HepG2 (cell line): ENCODE data around the gene PRSS22. TPM values are rescaled to one million over a fixed set of nuclear protein-coding genes. Genes with fewer than 3 reads are reported as not detected.

Source experiments
- AKAP8 ChIP-seq: sonication (generic); formaldehyde crosslinking; IDR thresholded peaks from 2 replicates; pipeline ENCODE4 v1.5.1; 2020; ENCODE audit warnings: mild to moderate bottlenecking, missing genetic modification reagents
- ARNT ChIP-seq: fragments of 450-650 bp; IDR thresholded peaks from 2 replicates; pipeline ENCODE4 v1.6.1; 2017
- ASH2L ChIP-seq: fragments of 300-600, 200-600 bp; sonication (generic); IDR thresholded peaks from 2 replicates; pipeline ENCODE4 v1.7.0; 2017; ENCODE audit warnings: low read depth, mild to moderate bottlenecking, moderate library complexity, mixed read lengths, low read length; ENCODE audit not compliant: insufficient read length
- CBX5 ChIP-seq: sonication (generic); formaldehyde crosslinking; IDR thresholded peaks from 2 replicates; pipeline ENCODE4 v1.4.0; 2020; ENCODE audit warnings: missing genetic modification reagents, borderline replicate concordance
- HHEX ChIP-seq: IDR thresholded peaks from 2 replicates; pipeline ENCODE4 v1.6.1; 2016; ENCODE audit warnings: control low read depth
- IRX3 ChIP-seq: sonication (generic); formaldehyde crosslinking; IDR thresholded peaks from 2 replicates; pipeline ENCODE4 v1.8.1; 2023; ENCODE audit warnings: mild to moderate bottlenecking, low read depth, missing genetic modification reagents, borderline replicate concordance
- ISX ChIP-seq: sonication (generic); formaldehyde crosslinking; conservative IDR thresholded peaks from 2 replicates; pipeline ENCODE4 v1.5.0; 2020; ENCODE audit warnings: missing genetic modification reagents
- KDM2A ChIP-seq: sonication (generic); formaldehyde crosslinking; IDR thresholded peaks from 2 replicates; pipeline ENCODE4 v1.4.0; 2020; ENCODE audit warnings: low read depth, missing genetic modification reagents, borderline replicate concordance
- KLF9 ChIP-seq: IDR thresholded peaks from 2 replicates; pipeline ENCODE4 v1.6.1; 2016; ENCODE audit warnings: low read depth
- MLLT10 ChIP-seq: sonication (generic); formaldehyde crosslinking; IDR thresholded peaks from 2 replicates; pipeline ENCODE4 v1.4.0; 2020; ENCODE audit warnings: missing genetic modification reagents
- NFKBIZ ChIP-seq: IDR thresholded peaks from 2 replicates; pipeline ENCODE4 v1.6.1; 2018; ENCODE audit warnings: missing genetic modification reagents, missing compliant biosample characterization
- RFX1 ChIP-seq: fragments of 450-650 bp; IDR thresholded peaks from 2 replicates; pipeline ENCODE4 v1.6.1; 2017
- RFX3 ChIP-seq: IDR thresholded peaks from 2 replicates; pipeline ENCODE4 v1.6.1; 2016; ENCODE audit warnings: missing biosample characterization, missing genetic modification reagents
- RFXANK ChIP-seq: IDR thresholded peaks from 2 replicates; pipeline ENCODE4 v1.6.1; 2016
- RFXAP ChIP-seq: sonication (generic); formaldehyde crosslinking; IDR thresholded peaks from 2 replicates; pipeline ENCODE4 v1.4.0; 2020; ENCODE audit warnings: missing genetic modification reagents, borderline replicate concordance
- SOX6 ChIP-seq, 2 experiments: fragments of 450-650 bp in 1 of 2; sonication (generic) in 1 of 2; formaldehyde crosslinking in 1 of 2; IDR thresholded peaks; 2 replicates each; pipeline versions ENCODE4 v1.4.0 to v1.6.1; 2017 to 2020; ENCODE audit warnings: antibody characterized with exemption in 1 of 2, mild to moderate bottlenecking in 1 of 2, missing genetic modification reagents in 1 of 2
- ZFP36L1 ChIP-seq: sonication (generic); formaldehyde crosslinking; IDR thresholded peaks from 2 replicates; pipeline ENCODE4 v1.8.0; 2022; ENCODE audit warnings: mild to moderate bottlenecking, missing genetic modification reagents, moderate library complexity
- ZNF232 ChIP-seq: sonication (generic); formaldehyde crosslinking; IDR thresholded peaks from 2 replicates; pipeline ENCODE4 v1.4.0; 2020; ENCODE audit warnings: missing genetic modification reagents, borderline replicate concordance
- ZNF282 ChIP-seq: fragments of 450-650 bp; IDR thresholded peaks from 2 replicates; pipeline ENCODE4 v1.6.1; 2018; ENCODE audit not compliant: partially characterized antibody
- ZNF382 ChIP-seq: sonication (generic); formaldehyde crosslinking; IDR thresholded peaks from 2 replicates; pipeline ENCODE4 v1.5.0; 2020; ENCODE audit warnings: missing genetic modification reagents, mild to moderate bottlenecking, borderline replicate concordance
- ZNF775 ChIP-seq: sonication (generic); formaldehyde crosslinking; IDR thresholded peaks from 2 replicates; pipeline ENCODE4 v1.4.0; 2020; ENCODE audit warnings: missing genetic modification reagents, mild to moderate bottlenecking, moderate library complexity, borderline replicate concordance
- polyA plus RNA-seq, 8 experiments: library from polyadenylated mRNA; depleted of rRNA in 3 of 8; stranded (reverse) in 7 of 8; unstranded in 1 of 8; fragments of >200 nt; fragmentation: Illumina TruSeq in 4 of 8; extraction: Trizol in 4 of 8; gene quantifications; 2 replicates each; pipeline versions ENCODE4 v1.2.1 to v1.2.3, GENCODE V29; 2011 to 2016; ENCODE audit warnings: low read depth in 4 of 8, missing spikeins in 1 of 8, mixed read lengths in 1 of 8; ENCODE audit not compliant: insufficient read depth in 1 of 8
- total RNA-seq, 5 experiments: library from RNA; depleted of rRNA; stranded (reverse); fragments of >200 nt; fragmentation: Illumina TruSeq; extraction: Trizol; gene quantifications; 2 replicates each; pipeline ENCODE4 v1.2.3, GENCODE V29; 2016; ENCODE audit warnings: low read depth in 1 of 5
- TF ChIP-seq, protein P1 (sequence below): sonication (generic); formaldehyde crosslinking; IDR thresholded peaks from 2 replicates; pipeline ENCODE4 v1.5.0; 2020; ENCODE audit warnings: mild to moderate bottlenecking, missing genetic modification reagents, borderline replicate concordance
- TF ChIP-seq, protein P2 (sequence below): sonication (generic); formaldehyde crosslinking; conservative IDR thresholded peaks from 2 replicates; pipeline ENCODE4 v1.4.0; 2020; ENCODE audit warnings: mild to moderate bottlenecking, missing genetic modification reagents, moderate library complexity
- TF ChIP-seq, protein P3 (sequence below): sonication (generic); formaldehyde crosslinking; IDR thresholded peaks from 2 replicates; pipeline ENCODE4 v1.5.1; 2020; ENCODE audit warnings: missing genetic modification reagents, mild to moderate bottlenecking, borderline replicate concordance
- TF ChIP-seq, protein P4 (sequence below): sonication (generic); formaldehyde crosslinking; IDR thresholded peaks from 2 replicates; pipeline ENCODE4 v1.5.0; 2020; ENCODE audit warnings: missing genetic modification reagents, mild to moderate bottlenecking, borderline replicate concordance

Gene PRSS22
- total and polyA plus RNA-seq, 2 of the 13 experiments (the other 11 are each of a cell fraction or from before 2014, with no cell fraction given): 0.24 to 0.32 TPM

DNA sequence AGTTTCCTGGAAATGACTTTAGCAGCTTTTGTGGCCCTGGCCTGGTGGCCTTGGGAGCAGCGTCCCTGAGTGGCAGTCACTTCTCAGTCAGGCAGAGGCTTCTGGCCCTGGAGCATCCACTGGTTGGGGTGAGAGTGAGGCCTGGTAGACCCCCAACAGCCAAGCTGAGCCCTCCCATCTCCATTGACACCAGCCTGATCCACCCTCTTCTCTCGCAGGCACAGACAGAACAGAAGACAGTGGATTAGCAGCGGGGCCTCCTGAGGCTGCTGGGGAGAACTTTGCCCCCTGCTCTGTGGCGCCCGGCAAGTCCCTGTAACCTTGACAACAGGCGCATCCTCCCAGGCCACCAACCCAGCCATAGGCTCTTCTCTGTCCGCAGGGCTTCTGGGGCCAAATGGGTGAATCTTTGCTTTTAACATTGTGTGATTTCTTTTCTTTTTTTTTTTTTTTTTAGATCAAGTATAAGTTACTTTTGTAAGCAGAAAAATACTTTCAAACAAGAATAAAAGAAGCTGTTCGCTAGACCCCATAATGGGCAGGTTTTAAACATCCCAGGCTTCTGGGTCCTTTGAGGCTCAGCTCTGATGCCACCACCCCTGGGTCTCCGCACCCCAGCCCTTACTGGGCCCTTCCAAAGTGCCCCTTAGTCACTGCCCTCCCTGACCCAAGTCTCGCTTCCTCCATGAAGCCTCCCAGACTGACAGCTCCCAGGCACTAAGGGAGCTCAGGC is 41.0 kb upstream of the PRSS22 start (continued):
- TF ChIP-seq, protein P1, sequence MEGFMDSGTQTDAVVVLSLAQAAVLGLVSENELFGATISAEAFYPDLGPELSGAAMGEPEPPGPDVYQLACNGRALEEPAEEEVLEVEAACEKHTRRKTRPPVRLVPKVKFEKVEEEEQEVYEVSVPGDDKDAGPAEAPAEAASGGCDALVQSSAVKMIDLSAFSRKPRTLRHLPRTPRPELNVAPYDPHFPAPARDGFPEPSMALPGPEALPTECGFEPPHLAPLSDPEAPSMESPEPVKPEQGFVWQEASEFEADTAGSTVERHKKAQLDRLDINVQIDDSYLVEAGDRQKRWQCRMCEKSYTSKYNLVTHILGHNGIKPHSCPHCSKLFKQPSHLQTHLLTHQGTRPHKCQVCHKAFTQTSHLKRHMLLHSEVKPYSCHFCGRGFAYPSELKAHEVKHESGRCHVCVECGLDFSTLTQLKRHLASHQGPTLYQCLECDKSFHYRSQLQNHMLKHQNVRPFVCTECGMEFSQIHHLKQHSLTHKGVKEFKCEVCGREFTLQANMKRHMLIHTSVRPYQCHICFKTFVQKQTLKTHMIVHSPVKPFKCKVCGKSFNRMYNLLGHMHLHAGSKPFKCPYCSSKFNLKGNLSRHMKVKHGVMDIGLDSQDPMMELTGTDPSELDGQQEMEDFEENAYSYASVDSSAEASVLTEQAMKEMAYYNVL (CRISPR knock-in tag): no peak
- no peak for TF ChIP-seq IRX3 (CRISPR knock-in tag)
- peak; percentile 48; the same call in 1 of the 2 replicates for TF ChIP-seq KDM2A
- TF ChIP-seq ARNT: no peak
- TF ChIP-seq ZNF232: no peak
- TF ChIP-seq AKAP8 (CRISPR knock-in tag): peak; percentile 55; the same call in 1 of the 2 replicates
- no peak for TF ChIP-seq ZNF382 (CRISPR knock-in tag)
- TF ChIP-seq RFXANK (CRISPR knock-in tag): no peak
- TF ChIP-seq, protein P2, sequence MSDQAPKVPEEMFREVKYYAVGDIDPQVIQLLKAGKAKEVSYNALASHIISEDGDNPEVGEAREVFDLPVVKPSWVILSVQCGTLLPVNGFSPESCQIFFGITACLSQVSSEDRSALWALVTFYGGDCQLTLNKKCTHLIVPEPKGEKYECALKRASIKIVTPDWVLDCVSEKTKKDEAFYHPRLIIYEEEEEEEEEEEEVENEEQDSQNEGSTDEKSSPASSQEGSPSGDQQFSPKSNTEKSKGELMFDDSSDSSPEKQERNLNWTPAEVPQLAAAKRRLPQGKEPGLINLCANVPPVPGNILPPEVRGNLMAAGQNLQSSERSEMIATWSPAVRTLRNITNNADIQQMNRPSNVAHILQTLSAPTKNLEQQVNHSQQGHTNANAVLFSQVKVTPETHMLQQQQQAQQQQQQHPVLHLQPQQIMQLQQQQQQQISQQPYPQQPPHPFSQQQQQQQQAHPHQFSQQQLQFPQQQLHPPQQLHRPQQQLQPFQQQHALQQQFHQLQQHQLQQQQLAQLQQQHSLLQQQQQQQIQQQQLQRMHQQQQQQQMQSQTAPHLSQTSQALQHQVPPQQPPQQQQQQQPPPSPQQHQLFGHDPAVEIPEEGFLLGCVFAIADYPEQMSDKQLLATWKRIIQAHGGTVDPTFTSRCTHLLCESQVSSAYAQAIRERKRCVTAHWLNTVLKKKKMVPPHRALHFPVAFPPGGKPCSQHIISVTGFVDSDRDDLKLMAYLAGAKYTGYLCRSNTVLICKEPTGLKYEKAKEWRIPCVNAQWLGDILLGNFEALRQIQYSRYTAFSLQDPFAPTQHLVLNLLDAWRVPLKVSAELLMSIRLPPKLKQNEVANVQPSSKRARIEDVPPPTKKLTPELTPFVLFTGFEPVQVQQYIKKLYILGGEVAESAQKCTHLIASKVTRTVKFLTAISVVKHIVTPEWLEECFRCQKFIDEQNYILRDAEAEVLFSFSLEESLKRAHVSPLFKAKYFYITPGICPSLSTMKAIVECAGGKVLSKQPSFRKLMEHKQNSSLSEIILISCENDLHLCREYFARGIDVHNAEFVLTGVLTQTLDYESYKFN (CRISPR knock-in tag): peak; percentile 92
- no peak for TF ChIP-seq ISX (CRISPR knock-in tag)
- no peak for TF ChIP-seq ZFP36L1 (CRISPR knock-in tag)
- no peak for TF ChIP-seq KLF9
- TF ChIP-seq ASH2L: peak; percentile 93
- TF ChIP-seq, protein P3, sequence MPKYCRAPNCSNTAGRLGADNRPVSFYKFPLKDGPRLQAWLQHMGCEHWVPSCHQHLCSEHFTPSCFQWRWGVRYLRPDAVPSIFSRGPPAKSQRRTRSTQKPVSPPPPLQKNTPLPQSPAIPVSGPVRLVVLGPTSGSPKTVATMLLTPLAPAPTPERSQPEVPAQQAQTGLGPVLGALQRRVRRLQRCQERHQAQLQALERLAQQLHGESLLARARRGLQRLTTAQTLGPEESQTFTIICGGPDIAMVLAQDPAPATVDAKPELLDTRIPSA (CRISPR knock-in tag): no peak
- no peak for TF ChIP-seq SOX6 (IDR thresholded peaks at IDR 0.05)
- peak; percentile 50; the same call in 1 of the 2 replicates for TF ChIP-seq SOX6 (CRISPR knock-in tag; IDR thresholded peaks at IDR 0.05)
- peak; percentile 87 for TF ChIP-seq RFX1
- TF ChIP-seq, protein P4, sequence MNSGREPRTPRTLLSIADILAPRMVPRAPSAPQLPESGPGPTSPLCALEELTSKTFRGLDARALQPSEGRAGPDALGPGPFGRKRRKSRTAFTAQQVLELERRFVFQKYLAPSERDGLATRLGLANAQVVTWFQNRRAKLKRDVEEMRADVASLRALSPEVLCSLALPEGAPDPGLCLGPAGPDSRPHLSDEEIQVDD (CRISPR knock-in tag): no peak
- peak; percentile 74; the same call in 1 of the 2 replicates for TF ChIP-seq RFXAP (CRISPR knock-in tag)
- TF ChIP-seq CBX5 (CRISPR knock-in tag): no peak
- TF ChIP-seq MLLT10 (CRISPR knock-in tag): no peak
- no peak for TF ChIP-seq NFKBIZ (CRISPR knock-in tag)
- peak; percentile 89 for TF ChIP-seq RFX3 (CRISPR knock-in tag)
- no peak for TF ChIP-seq HHEX (CRISPR knock-in tag)
- TF ChIP-seq ZNF775 (CRISPR knock-in tag): no peak
- no peak for TF ChIP-seq ZNF282
